Esophagus squamous epithelium (tissue), 4 donors: ENCODE data around the gene CD247.

Experiments
- CTCF ChIP-seq, 6 experiments: fragments of 450-650 bp in 4 of 6; fragments of 200-600 bp in 2 of 6; sonication (generic) in 2 of 6; IDR thresholded peaks; one replicate each; pipeline ENCODE4 v1.5.1; 2016 to 2019; ENCODE audit warnings: antibody characterized with exemption in 6 of 6, mild to moderate bottlenecking in 4 of 6, moderate library complexity in 4 of 6
- POLR2A ChIP-seq, 4 donors: fragments of 450-650 bp; IDR thresholded peaks; one replicate each; pipeline ENCODE4 v1.6.1; 2017; ENCODE audit warnings: antibody characterized with exemption in 4 of 4, mild to moderate bottlenecking in 4 of 4, moderate library complexity in 3 of 4

- no peak for TF ChIP-seq CTCF (IDR thresholded peaks at IDR 0.05)
- TF ChIP-seq POLR2A (IDR thresholded peaks at IDR 0.05), result no peak
Observed at GRCh38 chr1:167438171-167439138, 79.9 kb downstream of the CD247 start.
